ENCODE measurements around the gene ATF2. TPM values are rescaled to one million over a fixed set of nuclear protein-coding genes. Genes with fewer than 3 reads are reported as not detected.

Gene ATF2
- total and polyA plus RNA-seq, 2 of the 13 experiments (the other 11 are each of a cell fraction or from before 2014, with no cell fraction given), result 91.6 to 95.1 TPM

GRCh38 chr2:175062787-175063585 lies 105.0 kb downstream of the ATF2 start (continued):
- TF ChIP-seq RFXAP (CRISPR knock-in tag; IDR thresholded peaks at IDR 0.05; ENCODE audit: borderline replicate concordance) (no peak; the same call in 1 of the 2 replicates), TBX2 (CRISPR knock-in tag; IDR thresholded peaks at IDR 0.05; ENCODE audit: borderline replicate concordance) (peak; percentile 99), SRSF9 (IDR thresholded peaks at IDR 0.05; ENCODE audit: borderline replicate concordance, insufficient read depth, low read depth, low read length, poor library complexity, severe bottlenecking) (no peak), TAF1 (CRISPR knock-in tag; IDR thresholded peaks at IDR 0.05) (peak; percentile 60), MEIS1 (CRISPR knock-in tag; IDR thresholded peaks at IDR 0.05; ENCODE audit: borderline replicate concordance) (peak; percentile 96), E2F5 (CRISPR knock-in tag; conservative IDR thresholded peaks at IDR 0.05) (no peak), ATF4 (CRISPR knock-in tag; IDR thresholded peaks at IDR 0.05) (peak in 1 of 2 experiments; percentile 87; a peak in 2 of 4 replicates), HNRNPL (IDR thresholded peaks at IDR 0.05; ENCODE audit: low read depth, low read length) (0 out of 2 replicates have a peak, but pooled peaks have one; percentile 15), ZNF530 (CRISPR knock-in tag; IDR thresholded peaks at IDR 0.05; ENCODE audit: low read depth) (no peak), THRA (CRISPR knock-in tag; IDR thresholded peaks at IDR 0.05; ENCODE audit: borderline replicate concordance) (peak; percentile 99), ETS1 (CRISPR knock-in tag; IDR thresholded peaks at IDR 0.05) (no peak), ZNF484 (CRISPR knock-in tag; IDR thresholded peaks at IDR 0.05; ENCODE audit: borderline replicate concordance, low read depth) (no peak), ARID3A (IDR thresholded peaks at IDR 0.05; ENCODE audit: low read depth, low read length) (peak; percentile 96), FOXK1 (CRISPR knock-in tag; IDR thresholded peaks at IDR 0.05; ENCODE audit: borderline replicate concordance, low read depth) (peak; percentile 100), ZBTB1 (CRISPR knock-in tag; IDR thresholded peaks at IDR 0.05; ENCODE audit: borderline replicate concordance) (no peak), PLSCR1 (CRISPR knock-in tag; IDR thresholded peaks at IDR 0.05; ENCODE audit: borderline replicate concordance) (no peak), ZBTB26 (CRISPR knock-in tag; IDR thresholded peaks at IDR 0.05; ENCODE audit: borderline replicate concordance) (0 out of 2 replicates have a peak, but pooled peaks have one; percentile 48), PAF1 (CRISPR knock-in tag; IDR thresholded peaks at IDR 0.05) (peak; percentile 42; the same call in 1 of the 2 replicates), ZNF709 (CRISPR knock-in tag; IDR thresholded peaks at IDR 0.05) (peak; percentile 86)

All from HepG2 (cell line).